Panc1 (cell line): ENCODE data around the gene RTN4IP1. TPM values are rescaled to one million over a fixed set of nuclear protein-coding genes. Genes with fewer than 3 reads are reported as not detected.

Experiments used
- ATAC-seq: fragments of 200-7000 bp; cut with Tn5 transposase; 2 replicates; pipeline ENCODE4 v1.9.1; 2020; ENCODE audit warnings: mild to moderate bottlenecking, moderate library complexity
- BruUV-seq: library from RNA; stranded (reverse); fragments of 400-500 nt; replicated peaks from 2 replicates; lab custom pipeline; 2021; lab: Mats Ljungman, UMichigan
- CTCF ChIA-PET: fragments of 300-600 bp; sonication (Branson Sonifier 250); formaldehyde crosslinking; loops from one replicate; lab custom pipeline; 2022; ENCODE audit warnings: antibody characterized with exemption; lab: Charles Lee
- POLR2A ChIA-PET: fragments of 300-600 bp; sonication (Branson Sonifier 250); formaldehyde crosslinking; loops from one replicate; lab custom pipeline; 2022; ENCODE audit warnings: antibody characterized with exemption; lab: Charles Lee
- DNase-seq: peaks from one replicate; pipeline ENCODE4 v3.0.0-alpha.2; 2010; ENCODE audit warnings: low read depth, low spot score
- H3K27ac ChIP-seq: 2 replicates; pipeline ENCODE4 v1.5.1; 2011; ENCODE audit warnings: mild to moderate bottlenecking, low read length, inconsistent platforms
- H3K27me3 ChIP-seq: fragments of 200-500 bp; sonication (Bioruptor generic); 2 replicates; pipeline ENCODE4 v1.6.0; 2014; ENCODE audit warnings: low read length, inconsistent platforms; ENCODE audit not compliant: control insufficient read depth, insufficient read depth
- H3K36me3 ChIP-seq: fragments of 200-500 bp; sonication (Bioruptor generic); 2 replicates; pipeline ENCODE4 v1.5.1; 2014; ENCODE audit warnings: inconsistent platforms, mild to moderate bottlenecking, low read length, moderate library complexity; ENCODE audit not compliant: control insufficient read depth, insufficient read depth
- H3K4me1 ChIP-seq: 2 replicates; pipeline ENCODE4 v1.5.1; 2011; ENCODE audit warnings: inconsistent platforms, mild to moderate bottlenecking, low read length, moderate library complexity; ENCODE audit not compliant: control insufficient read depth, insufficient read depth
- H3K4me3 ChIP-seq, 2 experiments: 2 replicates each; pipeline ENCODE4 v1.5.1; 2011 to 2012; ENCODE audit warnings: low read depth in 2 of 2, low read length in 2 of 2, mild to moderate bottlenecking in 2 of 2, inconsistent platforms in 1 of 2, moderate library complexity in 1 of 2
- H3K9me3 ChIP-seq: fragments of 200-500 bp; sonication (Bioruptor generic); 2 replicates; pipeline ENCODE4 v1.5.1; 2014; ENCODE audit warnings: low read depth, mild to moderate bottlenecking, inconsistent platforms, low read length, moderate library complexity; ENCODE audit not compliant: control insufficient read depth, insufficient read depth
- CTCF ChIP-seq: fragments of 450-650 bp; IDR thresholded peaks from 2 replicates; pipeline ENCODE4 v1.5.1; 2017; ENCODE audit warnings: mild to moderate bottlenecking
- POLR2AphosphoS5 ChIP-seq: IDR thresholded peaks from 2 replicates; pipeline ENCODE4 v1.6.1; 2012; ENCODE audit warnings: mild to moderate bottlenecking, low read depth, low read length, moderate library complexity
- REST ChIP-seq, 2 experiments: IDR thresholded peaks; 2 replicates each; pipeline ENCODE4 v1.6.1; 2011 to 2012; ENCODE audit warnings: low read depth in 2 of 2, control low read depth in 1 of 2, low read length in 1 of 2, mild to moderate bottlenecking in 1 of 2, moderate library complexity in 1 of 2; ENCODE audit not compliant: insufficient read depth in 1 of 2
- SIN3A ChIP-seq: IDR thresholded peaks from 2 replicates; pipeline ENCODE4 v1.6.1; 2012; ENCODE audit warnings: low read depth, mild to moderate bottlenecking, low read length, moderate library complexity, borderline replicate concordance; ENCODE audit not compliant: insufficient read depth
- in situ Hi-C: cut with HindIII; loops from 2 replicates; pipeline ENCODE4 v1.10.0; 2016; ENCODE audit warnings: low sequenced_read_pairs, low pct_unique_long_range_greater_than_20kb
- intact Hi-C: fragments of 100-400 bp; cut with micrococcal nuclease; formaldehyde crosslinking; loops from one replicate; pipeline ENCODE4 v1.10.0; 2022; ENCODE audit not compliant: unreplicated experiment
- total RNA-seq: library from RNA; stranded (reverse); gene quantifications from one replicate; pipeline ENCODE4 v1.2.1, GENCODE V29; 2021; ENCODE audit not compliant: unreplicated experiment

RTN4IP1 gene
- total RNA-seq, 1 experiment from 2014 or later: 9.4 TPM

GRCh38 chr6:106609699-106610098, 19.6 kb downstream of the RTN4IP1 start:
- peak; percentile 84 for ATAC-seq

GRCh38 chr6:106608080-106608668, 21.1 kb downstream of the RTN4IP1 start:
- Histone ChIP-seq H3K4me3 (no peak overlapping the region), H3K27me3 (no peaks in the 10 kb centered on the region), H3K36me3 (no peaks in the 10 kb centered on the region), H3K27ac (no peak overlapping the region), H3K4me1 (no peaks in the 10 kb centered on the region), H3K9me3 (no peaks in the 10 kb centered on the region)
- in situ Hi-C loops: no loop called here
- peak; percentile 56 for DNase-seq
- CTCF ChIA-PET: interaction anchor here (0.6 to 3.0 kb wide), 3 partner anchors 98 to 389 kb away, joined by 3 to 19 read pairs (median 4); no protein-coding TSS in a partner anchor
- peak; percentile 82; the same call in 1 of the 2 replicates for ATAC-seq
- POLR2A ChIA-PET: interaction anchor here (0.5 kb wide), 1 partner anchor 81 kb away, joined by 3 read pairs; no protein-coding TSS in a partner anchor
- TF ChIP-seq CTCF: peak; percentile 74
- no peak for TF ChIP-seq SIN3A
- no peak for TF ChIP-seq POLR2AphosphoS5
- no TSS peak for BruUV-seq
- intact Hi-C loops: loop anchor here (2.0 kb wide), 1 partner anchor 371 kb away; no protein-coding TSS in a partner anchor

More at GRCh38 chr6:106609699-106610098, 19.6 kb downstream of the RTN4IP1 start:
- ChIA-PET CTCF (interaction anchor here (0.6 to 3.0 kb wide), 6 partner anchors 16 to 388 kb away, joined by 3 to 19 read pairs (median 4); partner anchors contain the start of gene CRYBG1), POLR2A (no interaction called here)
- DNase-seq: no peak
- intact Hi-C loops: loop anchor here (2.0 kb wide), 1 partner anchor 369 kb away; no protein-coding TSS in a partner anchor
- TF ChIP-seq CTCF (peak; percentile 75), REST (IDR thresholded peaks at IDR 0.05; ENCODE audit: insufficient read depth in 1 of 2, low read depth in 2 of 2, low read length in 1 of 2) (no peak)
- in situ Hi-C loops: no loop called here
- H3K4me3 ChIP-seq: no peak overlapping the region
- H3K4me1 ChIP-seq: no peaks in the 10 kb centered on the region
- no peak overlapping the region for H3K27ac ChIP-seq
- H3K9me3 ChIP-seq: no peaks in the 10 kb centered on the region
- no TSS peak for BruUV-seq
- H3K27me3 ChIP-seq: no peaks in the 10 kb centered on the region
- H3K36me3 ChIP-seq: no peaks in the 10 kb centered on the region
